GM12878 (cell line): ENCODE measurements around the gene DMPK. TPM values are rescaled to one million over a fixed set of nuclear protein-coding genes. Genes with fewer than 3 reads are reported as not detected.

Experiments
- BMI1 ChIP-seq: fragments of 450-650 bp; IDR thresholded peaks from 2 replicates; pipeline ENCODE4 v1.6.1; 2016; ENCODE audit warnings: mild to moderate bottlenecking, moderate library complexity, borderline replicate concordance
- CBFB ChIP-seq: IDR thresholded peaks from 2 replicates; pipeline ENCODE4 v1.6.1; 2016; ENCODE audit warnings: antibody characterized with exemption, low read depth
- CHD1 ChIP-seq: IDR thresholded peaks from 2 replicates; pipeline ENCODE4 v1.6.1; 2012; ENCODE audit warnings: low read depth, low read length, improper control_type of control experiment
- CHD4 ChIP-seq: fragments of 200-600 bp; sonication (generic); IDR thresholded peaks from 2 replicates; pipeline ENCODE4 v1.6.1; 2016; ENCODE audit warnings: mild to moderate bottlenecking
- CREB1 ChIP-seq: IDR thresholded peaks from 2 replicates; pipeline ENCODE4 v1.6.1; 2012; ENCODE audit warnings: low read depth, mild to moderate bottlenecking, inconsistent platforms
- FOXK2 ChIP-seq: fragments of 450-650 bp; IDR thresholded peaks from 2 replicates; pipeline ENCODE4 v1.6.1; 2017; ENCODE audit warnings: mild to moderate bottlenecking, moderate library complexity
- HCFC1 ChIP-seq: fragments of 150-350 bp; IDR thresholded peaks from 2 replicates; pipeline ENCODE4 v1.6.1; 2014; ENCODE audit warnings: low read length
- IKZF1 ChIP-seq: fragments of 450-650 bp; conservative IDR thresholded peaks from 2 replicates; pipeline ENCODE4 v1.6.1; 2017; ENCODE audit warnings: antibody characterized with exemption, mild to moderate bottlenecking
- KLF5 ChIP-seq: fragments of 450-650 bp; IDR thresholded peaks from 2 replicates; pipeline ENCODE4 v1.6.1; 2014; ENCODE audit warnings: mild to moderate bottlenecking; ENCODE audit not compliant: partially characterized antibody
- MEF2B ChIP-seq: fragments of 450-650 bp; IDR thresholded peaks from 2 replicates; pipeline ENCODE4 v1.6.1; 2018; ENCODE audit warnings: mild to moderate bottlenecking, moderate library complexity; ENCODE audit not compliant: partially characterized antibody, poor library complexity, severe bottlenecking
- MTA2 ChIP-seq: fragments of 450-650 bp; IDR thresholded peaks from 2 replicates; pipeline ENCODE4 v1.6.1; 2016; ENCODE audit warnings: low read depth, mild to moderate bottlenecking, moderate library complexity
- NFIC ChIP-seq: IDR thresholded peaks from 2 replicates; pipeline ENCODE4 v1.6.1; 2012; ENCODE audit warnings: low read depth, mild to moderate bottlenecking, inconsistent platforms, low read length, moderate library complexity
- NFYB ChIP-seq: IDR thresholded peaks from 2 replicates; pipeline ENCODE4 v1.6.1; 2011; ENCODE audit warnings: low read depth, mild to moderate bottlenecking, low read length, improper control_type of control experiment, moderate library complexity; ENCODE audit not compliant: insufficient read depth
- PML ChIP-seq: IDR thresholded peaks from 2 replicates; pipeline ENCODE4 v1.6.1; 2012; ENCODE audit warnings: low read length, inconsistent platforms
- RCOR1 ChIP-seq: conservative IDR thresholded peaks from 2 replicates; pipeline ENCODE4 v1.6.1; 2012; ENCODE audit warnings: low read depth, low read length, improper control_type of control experiment
- SPI1 ChIP-seq: IDR thresholded peaks from 2 replicates; pipeline ENCODE4 v1.6.1; 2011; ENCODE audit warnings: low read depth, mild to moderate bottlenecking, low read length, moderate library complexity, borderline replicate concordance; ENCODE audit not compliant: insufficient read depth
- SRF ChIP-seq, 2 experiments: IDR thresholded peaks; 2 replicates each; pipeline ENCODE4 v1.6.1; 2011; ENCODE audit warnings: low read depth in 2 of 2, low read length in 2 of 2, mild to moderate bottlenecking in 1 of 2, moderate library complexity in 1 of 2
- ZBED1 ChIP-seq: IDR thresholded peaks from 2 replicates; pipeline ENCODE4 v1.6.1; 2016; ENCODE audit warnings: borderline replicate concordance
- ZBTB11 ChIP-seq: fragments of 450-650 bp; formaldehyde crosslinking; IDR thresholded peaks from 2 replicates; pipeline ENCODE4 v1.5.0; 2022; ENCODE audit warnings: mild to moderate bottlenecking, missing genetic modification characterization
- ZNF207 ChIP-seq: fragments of 450-650 bp; IDR thresholded peaks from 2 replicates; pipeline ENCODE4 v1.6.1; 2014; ENCODE audit warnings: antibody characterized with exemption, mild to moderate bottlenecking, borderline replicate concordance
- ZNF274 ChIP-seq: IDR thresholded peaks from one replicate; pipeline ENCODE4 v1.8.0; 2011; ENCODE audit not compliant: insufficient read length, insufficient read depth
- ZZZ3 ChIP-seq: IDR thresholded peaks from 2 replicates; pipeline ENCODE4 v1.6.1; 2011; ENCODE audit warnings: low read depth; ENCODE audit not compliant: control insufficient read depth, insufficient read length
- polyA plus RNA-seq, 11 experiments: library from polyadenylated mRNA; depleted of rRNA in 4 of 11; unstranded in 6 of 11; stranded (reverse) in 5 of 11; fragments of >200 nt; fragmentation: Nextera tagmentation in 4 of 11; fragmentation: Illumina TruSeq in 1 of 11; extraction: Ambion mirVana in 4 of 11; extraction: Trizol in 1 of 11; gene quantifications; 1 replicate in 1 of 11; 2 replicates in 10 of 11; pipeline versions ENCODE4 v1.2.1 to v1.2.3, GENCODE V29; 2011 to 2016; ENCODE audit warnings: inconsistent platforms in 2 of 11, missing spikeins in 2 of 11, low read depth in 1 of 11
- total RNA-seq, 4 experiments: library from RNA; depleted of rRNA in 3 of 4; stranded (reverse); fragments of >200 nt in 3 of 4; fragmentation: Illumina TruSeq in 1 of 4; extraction: Trizol in 1 of 4; gene quantifications; 2 replicates each; pipeline versions ENCODE4 v1.2.1 to v1.2.3, GENCODE V29; 2013 to 2021
- TF ChIP-seq, protein P1 (sequence below): fragments of 450-650 bp; IDR thresholded peaks from 2 replicates; pipeline ENCODE4 v1.6.1; 2017; ENCODE audit warnings: mild to moderate bottlenecking, moderate library complexity
- TF ChIP-seq, protein P2 (sequence below): IDR thresholded peaks from 2 replicates; pipeline ENCODE4 v1.6.1; 2011; ENCODE audit warnings: mild to moderate bottlenecking, low read depth, low read length, moderate library complexity; ENCODE audit not compliant: insufficient replicate concordance

DMPK gene
- total and polyA plus RNA-seq, 10 of the 15 experiments (the other 5 are each of a cell fraction or from before 2014, with no cell fraction given), result 0.60 to 33.6 (median 5.2) TPM

DNA sequence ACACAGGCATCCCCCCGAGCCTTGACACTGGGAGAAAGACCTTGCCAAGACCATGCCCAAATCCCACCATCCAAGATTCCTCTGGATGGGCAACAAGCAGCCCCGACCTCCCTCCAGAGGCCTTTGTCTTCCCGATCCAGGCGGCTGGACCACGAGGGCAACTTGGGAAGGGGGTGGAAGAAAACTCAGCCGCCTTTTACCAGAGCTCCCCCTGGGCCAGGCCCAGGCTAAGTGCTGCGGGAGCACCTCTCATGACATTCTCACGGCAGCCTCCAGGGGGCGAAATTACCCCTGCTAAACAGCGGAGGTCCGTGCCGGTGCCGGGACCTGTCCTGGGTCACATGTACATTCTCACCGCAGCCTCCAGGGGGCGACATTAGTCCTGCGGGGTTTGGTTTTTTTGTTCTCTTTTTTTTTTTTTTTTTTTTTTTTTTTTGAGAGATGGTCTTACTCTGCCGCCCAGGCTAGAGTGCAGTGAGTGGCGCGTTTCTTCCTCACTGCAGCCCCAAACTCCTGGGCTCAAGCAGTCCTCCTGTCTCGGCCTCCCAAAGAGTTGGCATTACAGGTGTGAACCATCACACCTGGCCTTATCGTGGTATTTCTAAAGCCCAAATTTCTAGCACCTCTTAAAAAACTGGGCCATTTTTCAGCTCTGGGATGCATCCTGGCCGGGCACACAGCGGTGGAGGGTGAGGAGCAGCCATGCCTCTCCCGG is 34.9 kb upstream of the DMPK start (continued):
- TF ChIP-seq CHD4 (no peak), ZBED1 (no peak), BMI1 (no peak), ZZZ3 (no peak), CBFB (peak; percentile 89), NFIC (no peak), RCOR1 (0 out of 2 replicates have a peak, but pooled peaks have one; percentile 78), SRF (IDR thresholded peaks at IDR 0.05; ENCODE audit: low read depth in 2 of 2, low read length in 2 of 2) (no peak), CREB1 (no peak; the same call in 1 of the 2 replicates), SPI1 (no peak), FOXK2 (no peak), MTA2 (no peak), IKZF1 (no peak), NFYB (no peak), HCFC1 (peak; percentile 8; the same call in 1 of the 2 replicates), KLF5 (no peak), MEF2B (no peak), ZNF207 (no peak), PML (no peak), ZNF274 (no peak), ZBTB11 (no peak), CHD1 (no peak)
- TF ChIP-seq, protein P1, sequence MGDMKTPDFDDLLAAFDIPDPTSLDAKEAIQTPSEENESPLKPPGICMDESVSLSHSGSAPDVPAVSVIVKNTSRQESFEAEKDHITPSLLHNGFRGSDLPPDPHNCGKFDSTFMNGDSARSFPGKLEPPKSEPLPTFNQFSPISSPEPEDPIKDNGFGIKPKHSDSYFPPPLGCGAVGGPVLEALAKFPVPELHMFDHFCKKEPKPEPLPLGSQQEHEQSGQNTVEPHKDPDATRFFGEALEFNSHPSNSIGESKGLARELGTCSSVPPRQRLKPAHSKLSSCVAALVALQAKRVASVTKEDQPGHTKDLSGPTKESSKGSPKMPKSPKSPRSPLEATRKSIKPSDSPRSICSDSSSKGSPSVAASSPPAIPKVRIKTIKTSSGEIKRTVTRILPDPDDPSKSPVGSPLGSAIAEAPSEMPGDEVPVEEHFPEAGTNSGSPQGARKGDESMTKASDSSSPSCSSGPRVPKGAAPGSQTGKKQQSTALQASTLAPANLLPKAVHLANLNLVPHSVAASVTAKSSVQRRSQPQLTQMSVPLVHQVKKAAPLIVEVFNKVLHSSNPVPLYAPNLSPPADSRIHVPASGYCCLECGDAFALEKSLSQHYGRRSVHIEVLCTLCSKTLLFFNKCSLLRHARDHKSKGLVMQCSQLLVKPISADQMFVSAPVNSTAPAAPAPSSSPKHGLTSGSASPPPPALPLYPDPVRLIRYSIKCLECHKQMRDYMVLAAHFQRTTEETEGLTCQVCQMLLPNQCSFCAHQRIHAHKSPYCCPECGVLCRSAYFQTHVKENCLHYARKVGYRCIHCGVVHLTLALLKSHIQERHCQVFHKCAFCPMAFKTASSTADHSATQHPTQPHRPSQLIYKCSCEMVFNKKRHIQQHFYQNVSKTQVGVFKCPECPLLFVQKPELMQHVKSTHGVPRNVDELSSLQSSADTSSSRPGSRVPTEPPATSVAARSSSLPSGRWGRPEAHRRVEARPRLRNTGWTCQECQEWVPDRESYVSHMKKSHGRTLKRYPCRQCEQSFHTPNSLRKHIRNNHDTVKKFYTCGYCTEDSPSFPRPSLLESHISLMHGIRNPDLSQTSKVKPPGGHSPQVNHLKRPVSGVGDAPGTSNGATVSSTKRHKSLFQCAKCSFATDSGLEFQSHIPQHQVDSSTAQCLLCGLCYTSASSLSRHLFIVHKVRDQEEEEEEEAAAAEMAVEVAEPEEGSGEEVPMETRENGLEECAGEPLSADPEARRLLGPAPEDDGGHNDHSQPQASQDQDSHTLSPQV, result peak; percentile 73; the same call in 1 of the 2 replicates
- TF ChIP-seq, protein P2, sequence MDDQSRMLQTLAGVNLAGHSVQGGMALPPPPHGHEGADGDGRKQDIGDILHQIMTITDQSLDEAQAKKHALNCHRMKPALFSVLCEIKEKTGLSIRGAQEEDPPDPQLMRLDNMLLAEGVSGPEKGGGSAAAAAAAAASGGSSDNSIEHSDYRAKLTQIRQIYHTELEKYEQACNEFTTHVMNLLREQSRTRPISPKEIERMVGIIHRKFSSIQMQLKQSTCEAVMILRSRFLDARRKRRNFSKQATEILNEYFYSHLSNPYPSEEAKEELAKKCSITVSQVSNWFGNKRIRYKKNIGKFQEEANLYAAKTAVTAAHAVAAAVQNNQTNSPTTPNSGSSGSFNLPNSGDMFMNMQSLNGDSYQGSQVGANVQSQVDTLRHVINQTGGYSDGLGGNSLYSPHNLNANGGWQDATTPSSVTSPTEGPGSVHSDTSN, result peak; percentile 6
